Measurements from ENCODE around the gene H2BW2.

H2BW2 gene

DNA sequence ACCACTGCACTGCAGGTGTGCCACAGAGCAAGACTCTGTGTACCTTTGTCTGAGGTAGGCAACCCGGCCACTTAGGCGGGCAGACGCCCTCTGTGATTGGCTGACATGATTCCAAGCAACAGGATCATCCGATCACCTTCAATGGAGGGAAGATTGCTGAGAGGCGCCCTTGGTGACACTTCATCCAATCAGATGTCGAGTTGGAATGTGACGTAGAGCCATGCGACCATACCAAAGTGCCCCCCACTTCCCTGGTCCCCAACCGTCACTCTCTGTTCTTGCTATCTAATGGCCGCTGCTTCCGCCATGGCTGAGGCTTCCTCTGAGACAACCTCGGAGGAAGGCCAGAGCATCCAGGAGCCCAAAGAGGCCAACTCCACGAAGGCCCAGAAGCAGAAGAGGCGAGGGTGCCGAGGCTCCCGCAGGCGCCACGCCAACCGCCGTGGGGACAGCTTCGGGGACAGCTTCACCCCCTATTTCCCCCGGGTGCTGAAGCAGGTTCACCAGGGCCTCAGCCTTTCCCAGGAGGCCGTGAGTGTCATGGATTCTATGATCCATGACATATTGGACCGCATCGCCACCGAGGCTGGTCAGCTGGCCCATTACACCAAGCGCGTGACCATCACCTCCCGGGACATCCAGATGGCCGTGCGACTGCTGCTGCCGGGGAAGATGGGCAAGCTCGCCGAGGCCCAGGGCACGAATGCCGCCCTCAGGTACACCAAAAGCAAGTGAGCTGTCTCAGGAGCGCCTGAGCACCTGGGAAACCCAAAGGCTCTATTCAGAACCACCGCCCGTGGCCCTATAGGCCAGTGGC lies at the start of gene H2BW2:
Gene H2BW2 (plus strand): TSS at position 268 of the 817 bp plus-strand sequence. CDS start 39 bp downstream, at position 307.
- H3K4me2 ChIP-seq (ENCODE audit: low read depth, low read length, poor library complexity, severe bottlenecking): no peak within 1 kb of the TSS
- no peak for TF ChIP-seq EZH2phosphoT487 (IDR thresholded peaks at IDR 0.05; ENCODE audit: borderline replicate concordance)
- H3F3A ChIP-seq (ENCODE audit: low read depth): no peaks in the 10 kb centered on the region
- H2AFZ ChIP-seq (ENCODE audit: low read length): no peak within 1 kb of the TSS
- no peaks in the 10 kb centered on the region for H3K9me2 ChIP-seq (replicated peaks; ENCODE audit: low read depth, low read length)
- H3K9ac ChIP-seq (ENCODE audit: low read depth, low read length, poor library complexity, severe bottlenecking): no peak within 1 kb of the TSS
- H3K79me2 ChIP-seq (ENCODE audit: insufficient read depth, low read length): no peaks in the 10 kb centered on the region
- no peaks in the 10 kb centered on the region for H3K27me3 ChIP-seq (ENCODE audit: insufficient read depth, low read length, poor library complexity, severe bottlenecking)
- H4K20me1 ChIP-seq (ENCODE audit: insufficient read depth, low read length, poor library complexity, severe bottlenecking): no peaks in the 10 kb centered on the region
- H3K4me1 ChIP-seq (ENCODE audit: insufficient read depth, low read length, poor library complexity, severe bottlenecking): no peaks in the 10 kb centered on the region
- H3K9me3 ChIP-seq (ENCODE audit: insufficient read depth, low read depth, low read length): no peaks in the 10 kb centered on the region
- no peaks in the 10 kb centered on the region for H3K36me3 ChIP-seq (ENCODE audit: insufficient read depth, low read length)
- H3K4me3 ChIP-seq (ENCODE audit: low read length, poor library complexity, severe bottlenecking): no peak within 1 kb of the TSS

DNA sequence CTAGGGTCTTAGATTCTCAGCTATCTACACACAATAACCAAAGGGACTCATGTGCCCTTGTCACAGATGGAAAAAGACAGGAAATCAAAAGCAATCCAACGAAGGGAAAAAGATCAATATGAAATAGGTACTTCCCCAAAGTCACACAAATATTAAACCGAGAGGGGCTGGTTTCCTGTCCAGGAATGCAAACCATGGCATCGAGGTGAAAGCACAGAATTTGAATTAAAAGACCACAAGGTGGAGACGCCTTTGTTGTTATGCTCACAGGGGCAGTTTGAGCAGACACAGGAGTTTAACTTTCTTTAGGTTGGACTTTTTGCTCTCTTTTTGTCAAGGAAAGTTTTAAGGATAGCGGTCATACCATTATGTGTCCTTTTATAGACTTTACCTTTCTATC lies 40.5 kb upstream of the H2BW2 start:
- TF ChIP-seq EZH2phosphoT487 (IDR thresholded peaks at IDR 0.05; ENCODE audit: borderline replicate concordance): no peak
- TF ChIP-seq, protein P1, sequence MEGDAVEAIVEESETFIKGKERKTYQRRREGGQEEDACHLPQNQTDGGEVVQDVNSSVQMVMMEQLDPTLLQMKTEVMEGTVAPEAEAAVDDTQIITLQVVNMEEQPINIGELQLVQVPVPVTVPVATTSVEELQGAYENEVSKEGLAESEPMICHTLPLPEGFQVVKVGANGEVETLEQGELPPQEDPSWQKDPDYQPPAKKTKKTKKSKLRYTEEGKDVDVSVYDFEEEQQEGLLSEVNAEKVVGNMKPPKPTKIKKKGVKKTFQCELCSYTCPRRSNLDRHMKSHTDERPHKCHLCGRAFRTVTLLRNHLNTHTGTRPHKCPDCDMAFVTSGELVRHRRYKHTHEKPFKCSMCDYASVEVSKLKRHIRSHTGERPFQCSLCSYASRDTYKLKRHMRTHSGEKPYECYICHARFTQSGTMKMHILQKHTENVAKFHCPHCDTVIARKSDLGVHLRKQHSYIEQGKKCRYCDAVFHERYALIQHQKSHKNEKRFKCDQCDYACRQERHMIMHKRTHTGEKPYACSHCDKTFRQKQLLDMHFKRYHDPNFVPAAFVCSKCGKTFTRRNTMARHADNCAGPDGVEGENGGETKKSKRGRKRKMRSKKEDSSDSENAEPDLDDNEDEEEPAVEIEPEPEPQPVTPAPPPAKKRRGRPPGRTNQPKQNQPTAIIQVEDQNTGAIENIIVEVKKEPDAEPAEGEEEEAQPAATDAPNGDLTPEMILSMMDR (conservative IDR thresholded peaks at IDR 0.05; ENCODE audit: low read length): no peak
- no peak overlapping the region for H3K4me2 ChIP-seq (ENCODE audit: low read depth, low read length, poor library complexity, severe bottlenecking)
- H3K4me1 ChIP-seq (ENCODE audit: insufficient read depth, low read length, poor library complexity, severe bottlenecking): no peaks in the 10 kb centered on the region
- H4K20me1 ChIP-seq (ENCODE audit: insufficient read depth, low read length, poor library complexity, severe bottlenecking): no peaks in the 10 kb centered on the region
- no peaks in the 10 kb centered on the region for H3F3A ChIP-seq (ENCODE audit: low read depth)
- no peaks in the 10 kb centered on the region for H3K27me3 ChIP-seq (ENCODE audit: insufficient read depth, low read length, poor library complexity, severe bottlenecking)
- H3K4me3 ChIP-seq (ENCODE audit: low read length, poor library complexity, severe bottlenecking): no peak overlapping the region
- H3K9ac ChIP-seq (ENCODE audit: low read depth, low read length, poor library complexity, severe bottlenecking): no peak overlapping the region
- H3K9me3 ChIP-seq (ENCODE audit: insufficient read depth, low read depth, low read length): no peaks in the 10 kb centered on the region
- no peaks in the 10 kb centered on the region for H3K36me3 ChIP-seq (ENCODE audit: insufficient read depth, low read length)
- no peak overlapping the region for H2AFZ ChIP-seq (ENCODE audit: low read length)
- no peaks in the 10 kb centered on the region for H3K9me2 ChIP-seq (replicated peaks; ENCODE audit: low read depth, low read length)
- no peaks in the 10 kb centered on the region for H3K79me2 ChIP-seq (ENCODE audit: insufficient read depth, low read length)

DNA sequence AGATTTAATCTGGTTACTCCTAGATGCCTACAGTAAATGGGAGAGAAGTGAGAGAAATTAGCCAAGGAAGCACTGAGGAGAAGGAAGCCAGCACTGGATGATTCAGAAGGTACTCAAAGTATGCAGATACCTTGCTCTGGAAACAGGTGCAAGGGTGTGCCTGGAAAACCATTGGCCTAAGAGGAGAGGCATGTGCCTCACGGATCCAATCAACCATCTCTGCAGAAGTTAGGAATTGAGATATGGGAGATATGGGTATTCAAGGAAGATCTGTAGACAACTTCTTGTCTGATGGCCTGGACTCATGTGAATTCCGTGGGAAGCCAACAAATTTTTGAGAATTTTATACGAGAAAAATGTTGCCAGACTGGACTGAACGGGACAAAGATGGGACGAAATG lies 30.9 kb upstream of the H2BW2 start:
- Histone ChIP-seq H3K27me3 (ENCODE audit: insufficient read depth, low read length, poor library complexity, severe bottlenecking) (no peaks in the 10 kb centered on the region), H3K36me3 (ENCODE audit: insufficient read depth, low read length) (no peaks in the 10 kb centered on the region), H3K9ac (ENCODE audit: low read depth, low read length, poor library complexity, severe bottlenecking) (no peak overlapping the region), H3K4me1 (ENCODE audit: insufficient read depth, low read length, poor library complexity, severe bottlenecking) (no peaks in the 10 kb centered on the region), H3K79me2 (ENCODE audit: insufficient read depth, low read length) (no peaks in the 10 kb centered on the region), H3K9me3 (ENCODE audit: insufficient read depth, low read depth, low read length) (no peaks in the 10 kb centered on the region), H3K9me2 (replicated peaks; ENCODE audit: low read depth, low read length) (no peaks in the 10 kb centered on the region), H3K4me2 (ENCODE audit: low read depth, low read length, poor library complexity, severe bottlenecking) (no peak overlapping the region), H3F3A (ENCODE audit: low read depth) (no peaks in the 10 kb centered on the region), H4K20me1 (ENCODE audit: insufficient read depth, low read length, poor library complexity, severe bottlenecking) (no peaks in the 10 kb centered on the region), H2AFZ (ENCODE audit: low read length) (no peak overlapping the region), H3K4me3 (ENCODE audit: low read length, poor library complexity, severe bottlenecking) (no peak overlapping the region)
- TF ChIP-seq, protein P1 (conservative IDR thresholded peaks at IDR 0.05; ENCODE audit: low read length): no peak
- TF ChIP-seq EZH2phosphoT487 (IDR thresholded peaks at IDR 0.05; ENCODE audit: borderline replicate concordance): no peak

DNA sequence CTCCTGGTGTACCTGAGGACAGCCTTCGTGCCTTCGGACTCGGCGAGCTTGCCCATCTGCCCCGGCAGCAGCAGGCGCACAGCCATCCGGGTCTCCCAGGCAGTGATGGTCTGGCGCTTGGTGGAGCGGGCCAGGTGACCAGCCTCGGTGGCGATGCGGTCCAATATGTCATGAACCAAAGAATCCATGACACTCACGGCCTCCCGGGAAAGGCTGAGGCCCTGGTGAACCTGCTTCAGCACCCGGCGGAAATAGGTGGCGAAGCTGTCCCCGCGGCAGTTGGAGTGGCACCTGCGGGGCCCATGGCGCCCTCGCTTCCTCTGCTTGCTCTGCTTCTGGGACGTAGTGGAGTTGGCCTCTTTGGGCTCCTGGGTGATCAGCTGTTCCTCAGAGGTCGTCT lies 26.6 kb upstream of the H2BW2 start:
- H3K9ac ChIP-seq (ENCODE audit: low read depth, low read length, poor library complexity, severe bottlenecking): no peak overlapping the region
- H3K27me3 ChIP-seq (ENCODE audit: insufficient read depth, low read length, poor library complexity, severe bottlenecking): no peaks in the 10 kb centered on the region
- no peaks in the 10 kb centered on the region for H3K9me2 ChIP-seq (replicated peaks; ENCODE audit: low read depth, low read length)
- H3K79me2 ChIP-seq (ENCODE audit: insufficient read depth, low read length): no peaks in the 10 kb centered on the region
- no peaks in the 10 kb centered on the region for H3K36me3 ChIP-seq (ENCODE audit: insufficient read depth, low read length)
- no peak overlapping the region for H3K4me3 ChIP-seq (ENCODE audit: low read length, poor library complexity, severe bottlenecking)
- H3K4me2 ChIP-seq (ENCODE audit: low read depth, low read length, poor library complexity, severe bottlenecking): no peak overlapping the region
- H4K20me1 ChIP-seq (ENCODE audit: insufficient read depth, low read length, poor library complexity, severe bottlenecking): no peaks in the 10 kb centered on the region
- no peak overlapping the region for H2AFZ ChIP-seq (ENCODE audit: low read length)
- TF ChIP-seq EZH2phosphoT487 (IDR thresholded peaks at IDR 0.05; ENCODE audit: borderline replicate concordance): no peak
- TF ChIP-seq, protein P1 (conservative IDR thresholded peaks at IDR 0.05; ENCODE audit: low read length): no peak
- H3K9me3 ChIP-seq (ENCODE audit: insufficient read depth, low read depth, low read length): no peaks in the 10 kb centered on the region
- no peaks in the 10 kb centered on the region for H3F3A ChIP-seq (ENCODE audit: low read depth)
- no peaks in the 10 kb centered on the region for H3K4me1 ChIP-seq (ENCODE audit: insufficient read depth, low read length, poor library complexity, severe bottlenecking)
